Astrocyte (in vitro differentiated cells and primary cell): ENCODE data around the gene JAKMIP1. TPM values are rescaled to one million over a fixed set of nuclear protein-coding genes. Genes with fewer than 3 reads are reported as not detected.

Source experiments
- DNase-seq: peaks from one replicate; pipeline ENCODE4 v3.0.0-alpha.2; 2010; ENCODE audit warnings: low read depth
- FAIRE-seq: peaks from 2 replicates; lab custom pipeline; 2011; peaks lifted over from hg19 to GRCh38; lab: Jason Lieb, UNC
- H2AFZ ChIP-seq: 2 replicates; pipeline ENCODE4 v1.6.0; 2012; ENCODE audit warnings: low read depth, low read length, inconsistent platforms
- H3K27ac ChIP-seq: 2 replicates; pipeline ENCODE4 v1.5.1; 2011; ENCODE audit warnings: low read depth, low read length, inconsistent platforms
- H3K27me3 ChIP-seq: 2 replicates; pipeline ENCODE4 v1.6.0; 2011; ENCODE audit warnings: low read length, inconsistent platforms; ENCODE audit not compliant: insufficient read depth
- H3K36me3 ChIP-seq: 2 replicates; pipeline ENCODE4 v1.5.1; 2011; ENCODE audit warnings: low read length, inconsistent platforms; ENCODE audit not compliant: insufficient read depth
- H3K4me1 ChIP-seq: 2 replicates; pipeline ENCODE4 v1.5.1; 2011; ENCODE audit warnings: low read length, inconsistent platforms; ENCODE audit not compliant: insufficient read depth
- H3K4me2 ChIP-seq: 2 replicates; pipeline ENCODE4 v1.6.0; 2012; ENCODE audit warnings: low read length, inconsistent platforms
- H3K4me3 ChIP-seq: 2 replicates; pipeline ENCODE4 v1.5.1; 2011; ENCODE audit warnings: low read depth, mild to moderate bottlenecking, low read length, inconsistent platforms; ENCODE audit not compliant: insufficient read depth
- H3K79me2 ChIP-seq: 2 replicates; pipeline ENCODE4 v1.6.0; 2012; ENCODE audit warnings: mild to moderate bottlenecking, low read length, inconsistent platforms; ENCODE audit not compliant: insufficient read depth
- H3K9ac ChIP-seq: 2 replicates; pipeline ENCODE4 v1.6.0; 2012; ENCODE audit warnings: mild to moderate bottlenecking, low read length, inconsistent platforms
- H3K9me3 ChIP-seq: 2 replicates; pipeline ENCODE4 v1.5.1; 2012; ENCODE audit warnings: low read depth, mild to moderate bottlenecking, low read length, inconsistent platforms; ENCODE audit not compliant: insufficient read depth
- H4K20me1 ChIP-seq: 2 replicates; pipeline ENCODE4 v1.6.0; 2012; ENCODE audit warnings: low read length, inconsistent platforms; ENCODE audit not compliant: insufficient read depth
- H3K27ac Mint-ChIP-seq: one replicate; pipeline ENCODE4 v1.8.0; 2021; ENCODE audit warnings: mild to moderate bottlenecking, mixed read lengths; ENCODE audit not compliant: unreplicated experiment
- H3K27me3 Mint-ChIP-seq: one replicate; pipeline ENCODE4 v1.8.0; 2021; ENCODE audit warnings: low read depth, mixed read lengths; ENCODE audit not compliant: unreplicated experiment
- H3K36me3 Mint-ChIP-seq: one replicate; pipeline ENCODE4 v1.8.0; 2021; ENCODE audit warnings: low read depth, mixed read lengths; ENCODE audit not compliant: unreplicated experiment
- H3K4me1 Mint-ChIP-seq: one replicate; pipeline ENCODE4 v1.8.0; 2021; ENCODE audit warnings: low read depth, mixed read lengths; ENCODE audit not compliant: unreplicated experiment
- H3K4me3 Mint-ChIP-seq: one replicate; pipeline ENCODE4 v1.8.0; 2021; ENCODE audit warnings: mild to moderate bottlenecking, moderate library complexity, mixed read lengths; ENCODE audit not compliant: unreplicated experiment
- H3K9me3 Mint-ChIP-seq: one replicate; pipeline ENCODE4 v1.8.0; 2021; ENCODE audit warnings: mild to moderate bottlenecking, mixed read lengths; ENCODE audit not compliant: unreplicated experiment
- EZH2 ChIP-seq: IDR thresholded peaks from 2 replicates; pipeline ENCODE4 v1.6.1; 2012; ENCODE audit warnings: mild to moderate bottlenecking, low read length, inconsistent platforms; ENCODE audit not compliant: insufficient read depth
- total RNA-seq: library from RNA; stranded (reverse); gene quantifications from 2 replicates; pipeline ENCODE4 v1.2.1, GENCODE V29; 2021
- TF ChIP-seq, protein P1 (sequence below): IDR thresholded peaks from 2 replicates; pipeline ENCODE4 v1.5.1; 2011; ENCODE audit warnings: low read depth, mild to moderate bottlenecking, inconsistent platforms, low read length, moderate library complexity; ENCODE audit not compliant: insufficient read depth

The JAKMIP1 gene
- total RNA-seq, 1 donor from 2014 or later = 0.50 TPM

DNA sequence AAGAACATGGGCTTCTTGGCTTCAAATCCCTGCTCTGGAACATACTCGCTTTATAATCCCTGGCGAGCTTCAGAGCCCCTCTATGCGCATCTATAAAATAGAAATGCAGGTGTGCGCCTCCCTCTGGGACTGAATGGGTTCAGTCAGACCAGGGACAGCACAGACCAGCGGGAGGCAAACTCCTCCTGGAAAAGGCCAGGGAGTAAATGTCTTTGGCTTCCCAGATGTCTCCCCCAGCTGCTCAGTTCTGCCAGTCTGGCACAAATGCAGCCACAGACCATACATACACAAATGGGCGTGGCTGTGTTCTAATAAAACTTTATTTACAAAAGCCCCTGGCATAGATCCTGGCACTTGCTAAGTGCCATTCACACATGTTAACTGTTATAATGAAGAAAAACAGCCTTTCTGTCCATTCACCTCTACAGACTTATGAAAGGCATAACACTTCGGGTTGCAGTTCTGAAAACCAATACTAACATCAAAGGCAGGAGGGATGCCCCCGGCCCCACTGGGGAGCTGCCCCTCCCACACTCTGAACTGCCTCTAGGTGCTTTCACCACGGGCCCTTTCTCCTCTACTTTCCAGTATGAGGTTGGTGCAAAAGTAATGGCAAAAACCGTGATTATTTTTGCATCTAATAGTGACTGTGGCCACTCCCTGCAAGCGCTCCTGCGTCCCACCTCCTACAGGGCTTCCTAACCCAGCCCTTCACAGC lies 4.6 kb downstream of the JAKMIP1 start:
- Mint-ChIP-seq H3K36me3 (no peaks in the 10 kb centered on the region), H3K9me3 (peaks cover 2% of the 10 kb centered on the region), H3K27me3 (peaks cover 57% of the 10 kb centered on the region), H3K4me1 (no peaks in the 10 kb centered on the region), H3K27ac (no peak overlapping the region), H3K4me3 (no peak overlapping the region)
- no peaks in the 10 kb centered on the region for H3K9me3 ChIP-seq
- H3K4me1 ChIP-seq = peaks cover 3% of the 10 kb centered on the region
- no peak overlapping the region for H3K9ac ChIP-seq
- no peak overlapping the region for H3K4me2 ChIP-seq
- H3K36me3 ChIP-seq = no peaks in the 10 kb centered on the region
- TF ChIP-seq, protein P1, sequence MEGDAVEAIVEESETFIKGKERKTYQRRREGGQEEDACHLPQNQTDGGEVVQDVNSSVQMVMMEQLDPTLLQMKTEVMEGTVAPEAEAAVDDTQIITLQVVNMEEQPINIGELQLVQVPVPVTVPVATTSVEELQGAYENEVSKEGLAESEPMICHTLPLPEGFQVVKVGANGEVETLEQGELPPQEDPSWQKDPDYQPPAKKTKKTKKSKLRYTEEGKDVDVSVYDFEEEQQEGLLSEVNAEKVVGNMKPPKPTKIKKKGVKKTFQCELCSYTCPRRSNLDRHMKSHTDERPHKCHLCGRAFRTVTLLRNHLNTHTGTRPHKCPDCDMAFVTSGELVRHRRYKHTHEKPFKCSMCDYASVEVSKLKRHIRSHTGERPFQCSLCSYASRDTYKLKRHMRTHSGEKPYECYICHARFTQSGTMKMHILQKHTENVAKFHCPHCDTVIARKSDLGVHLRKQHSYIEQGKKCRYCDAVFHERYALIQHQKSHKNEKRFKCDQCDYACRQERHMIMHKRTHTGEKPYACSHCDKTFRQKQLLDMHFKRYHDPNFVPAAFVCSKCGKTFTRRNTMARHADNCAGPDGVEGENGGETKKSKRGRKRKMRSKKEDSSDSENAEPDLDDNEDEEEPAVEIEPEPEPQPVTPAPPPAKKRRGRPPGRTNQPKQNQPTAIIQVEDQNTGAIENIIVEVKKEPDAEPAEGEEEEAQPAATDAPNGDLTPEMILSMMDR = no peak
- TF ChIP-seq EZH2 = no peak
- H4K20me1 ChIP-seq = no peaks in the 10 kb centered on the region
- FAIRE-seq (no peak), DNase-seq (no peak)
- H3K4me3 ChIP-seq = no peak overlapping the region
- H2AFZ ChIP-seq = no peak overlapping the region
- no peaks in the 10 kb centered on the region for H3K79me2 ChIP-seq
- H3K27me3 ChIP-seq = peaks cover 21% of the 10 kb centered on the region
- H3K27ac ChIP-seq = no peak overlapping the region

- FAIRE-seq (no peak), DNase-seq (no peak)
- H3K27ac ChIP-seq = no peak overlapping the region
- peaks cover 2% of the 10 kb centered on the region for H3K4me1 Mint-ChIP-seq
- H3K36me3 Mint-ChIP-seq = no peaks in the 10 kb centered on the region
- H3K9me3 ChIP-seq = no peaks in the 10 kb centered on the region
- no peak overlapping the region for H3K4me2 ChIP-seq
- TF ChIP-seq, protein P1 = no peak
- no peak for TF ChIP-seq EZH2
- peaks cover 21% of the 10 kb centered on the region for H3K27me3 ChIP-seq
- H3K4me3 ChIP-seq = no peak overlapping the region
- H3K4me3 Mint-ChIP-seq = no peak overlapping the region
- no peak overlapping the region for H2AFZ ChIP-seq
- peaks cover 2% of the 10 kb centered on the region for H3K9me3 Mint-ChIP-seq
- no peaks in the 10 kb centered on the region for H3K4me1 ChIP-seq
- no peaks in the 10 kb centered on the region for H3K79me2 ChIP-seq
- H3K9ac ChIP-seq = no peak overlapping the region
- no peaks in the 10 kb centered on the region for H3K36me3 ChIP-seq
- H3K27me3 Mint-ChIP-seq = peaks cover 66% of the 10 kb centered on the region
- no peak overlapping the region for H3K27ac Mint-ChIP-seq
- no peaks in the 10 kb centered on the region for H4K20me1 ChIP-seq
Observed at GRCh38 chr4:6194458-6195195, 5.7 kb downstream of the JAKMIP1 start.

DNA sequence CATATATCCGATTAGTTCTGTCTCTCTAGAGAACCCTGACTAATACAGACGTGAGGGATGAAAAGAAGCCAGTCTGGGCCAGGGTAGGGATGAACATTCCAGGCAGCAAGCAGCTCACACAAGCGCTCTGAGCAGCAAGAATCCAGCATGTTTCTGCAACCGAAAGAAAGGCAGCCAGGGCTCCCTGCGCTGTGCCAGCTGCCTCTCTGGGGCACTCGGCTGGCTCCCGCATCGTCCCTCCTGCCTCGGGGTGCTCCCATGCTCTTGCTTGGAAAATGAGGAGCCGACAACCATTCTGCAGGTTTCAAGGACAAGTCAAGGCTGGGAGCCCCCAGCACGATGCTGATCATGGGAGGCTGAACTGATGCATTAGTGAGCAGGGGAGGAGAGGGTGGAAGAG lies 7.0 kb downstream of the JAKMIP1 start:
- Histone ChIP-seq H3K4me3 (no peak overlapping the region), H3K27me3 (peaks cover 15% of the 10 kb centered on the region), H3K36me3 (no peaks in the 10 kb centered on the region), H3K4me1 (no peaks in the 10 kb centered on the region), H4K20me1 (no peaks in the 10 kb centered on the region), H2AFZ (no peak overlapping the region), H3K9me3 (no peaks in the 10 kb centered on the region), H3K4me2 (no peak overlapping the region), H3K9ac (no peak overlapping the region), H3K27ac (no peak overlapping the region), H3K79me2 (no peaks in the 10 kb centered on the region)
- no peak for TF ChIP-seq EZH2
- TF ChIP-seq, protein P1 = no peak
- Mint-ChIP-seq H3K36me3 (no peaks in the 10 kb centered on the region), H3K9me3 (peaks cover under 1% of the 10 kb centered on the region), H3K4me1 (peaks cover 14% of the 10 kb centered on the region), H3K4me3 (no peak overlapping the region), H3K27me3 (peaks cover 61% of the 10 kb centered on the region), H3K27ac (no peak overlapping the region)
- no peak for DNase-seq
- FAIRE-seq = no peak
